ENCODE data around the gene TRAF3IP1.

GRCh38 chr2:238345297-238345968, 25.1 kb downstream of the TRAF3IP1 start:
- TF ChIP-seq CTCF (IDR thresholded peaks at IDR 0.05 in 4 of 5, conservative IDR thresholded peaks at IDR 0.05 in 1 of 5), result no peak
- TF ChIP-seq POLR2A (IDR thresholded peaks at IDR 0.05), result no peak
